HG02623 (cell line): ENCODE data around the gene VAV2.

Experiments
- ATAC-seq: cut with Tn5 transposase; IDR thresholded peaks from one replicate; pipeline ENCODE4 v1.9.1; 2021; ENCODE audit warnings: moderate library complexity; ENCODE audit not compliant: unreplicated experiment

VAV2 gene

GRCh38 chr9:133843751-133844397 is 148.2 kb downstream of the VAV2 start:
- ATAC-seq = no peak

- no peak for ATAC-seq
These were observed 148.9 kb downstream of the VAV2 start for GRCh38 chr9:133843250-133843649.

- ATAC-seq = no peak
These were observed 149.3 kb downstream of the VAV2 start for GRCh38 chr9:133842721-133843227.

- ATAC-seq = no peak
These were observed 149.9 kb downstream of the VAV2 start for GRCh38 chr9:133842174-133842573.

- ATAC-seq = no peak
These were observed 150.8 kb downstream of the VAV2 start for GRCh38 chr9:133841167-133841812.

- ATAC-seq = no peak
These were observed 152.2 kb downstream of the VAV2 start for GRCh38 chr9:133839822-133840329.

GRCh38 chr9:133838859-133839507 is 153.1 kb downstream of the VAV2 start:
- ATAC-seq = no peak

- ATAC-seq = no peak
These were observed 154.2 kb downstream of the VAV2 start for GRCh38 chr9:133837627-133838597.

GRCh38 chr9:133836818-133837217 is 155.3 kb downstream of the VAV2 start:
- no peak for ATAC-seq

GRCh38 chr9:133836001-133836758 is 155.9 kb downstream of the VAV2 start:
- ATAC-seq = no peak

- ATAC-seq = no peak
These were observed 156.7 kb downstream of the VAV2 start for GRCh38 chr9:133835262-133835901.

GRCh38 chr9:133834080-133834976 is 157.8 kb downstream of the VAV2 start:
- ATAC-seq = no peak

- ATAC-seq = no peak
These were observed 158.6 kb downstream of the VAV2 start for GRCh38 chr9:133833388-133834025.

GRCh38 chr9:133832877-133833276 is 159.2 kb downstream of the VAV2 start:
- no peak for ATAC-seq

- no peak for ATAC-seq
These were observed 161.4 kb downstream of the VAV2 start for GRCh38 chr9:133830711-133831110.

- no peak for ATAC-seq
These were observed 161.8 kb downstream of the VAV2 start for GRCh38 chr9:133830310-133830709.

GRCh38 chr9:133828338-133828997 is 163.7 kb downstream of the VAV2 start:
- ATAC-seq = no peak
